Stimulated activated memory B cell treated with anti-CD40 and anti-IgM and Interleukin-4, amounts not matched to agents 10 μg/mL and 1 μg/mL and 100 μg/mL, for 72 hours (primary cell): ENCODE results near the gene SRPX2.

Experiments used
- ATAC-seq: fragments of 150-1000 bp; cut with Tn5 transposase; 2 replicates; pipeline ENCODE4 v1.10.0; 2021
- H3K27ac Mint-ChIP-seq: one replicate; pipeline ENCODE4 v1.8.0; 2022; ENCODE audit warnings: mild to moderate bottlenecking, mixed read lengths
- H3K27me3 Mint-ChIP-seq: one replicate; pipeline ENCODE4 v1.8.0; 2022; ENCODE audit warnings: mixed read lengths
- H3K36me3 Mint-ChIP-seq: one replicate; pipeline ENCODE4 v1.8.0; 2022; ENCODE audit warnings: mixed read lengths
- H3K4me1 Mint-ChIP-seq: one replicate; pipeline ENCODE4 v1.8.0; 2022; ENCODE audit warnings: mixed read lengths
- H3K4me3 Mint-ChIP-seq: one replicate; pipeline ENCODE4 v1.8.0; 2022; ENCODE audit warnings: mild to moderate bottlenecking, moderate library complexity, mixed read lengths
- H3K9me3 Mint-ChIP-seq: one replicate; pipeline ENCODE4 v1.8.0; 2022; ENCODE audit warnings: mixed read lengths

The SRPX2 gene

DNA sequence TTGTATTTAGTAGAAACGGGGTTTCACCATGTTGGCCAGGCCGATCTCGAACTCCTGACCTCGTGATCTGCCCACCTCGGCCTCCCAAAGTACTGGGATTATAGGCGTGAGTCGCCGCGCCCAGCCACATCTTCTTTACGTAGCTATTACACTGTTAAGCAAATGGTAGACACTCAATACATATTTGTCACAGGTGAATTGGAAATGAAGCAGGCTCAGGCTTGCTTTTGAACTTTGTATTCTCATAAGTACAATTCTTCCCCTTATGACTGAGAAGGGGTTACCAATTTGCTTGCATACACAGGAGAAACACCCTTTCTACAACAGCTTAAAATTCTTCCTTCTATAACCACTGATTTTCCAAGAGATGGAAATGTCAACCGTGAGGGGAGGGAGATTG, 787 bp upstream of the SRPX2 start:
- Mint-ChIP-seq H3K27me3 (peaks cover 63% of the 10 kb centered on the region), H3K4me3 (no peak overlapping the region), H3K36me3 (no peaks in the 10 kb centered on the region), H3K27ac (no peak overlapping the region), H3K9me3 (no peaks in the 10 kb centered on the region), H3K4me1 (peaks cover 6% of the 10 kb centered on the region)
- ATAC-seq: no peak

DNA sequence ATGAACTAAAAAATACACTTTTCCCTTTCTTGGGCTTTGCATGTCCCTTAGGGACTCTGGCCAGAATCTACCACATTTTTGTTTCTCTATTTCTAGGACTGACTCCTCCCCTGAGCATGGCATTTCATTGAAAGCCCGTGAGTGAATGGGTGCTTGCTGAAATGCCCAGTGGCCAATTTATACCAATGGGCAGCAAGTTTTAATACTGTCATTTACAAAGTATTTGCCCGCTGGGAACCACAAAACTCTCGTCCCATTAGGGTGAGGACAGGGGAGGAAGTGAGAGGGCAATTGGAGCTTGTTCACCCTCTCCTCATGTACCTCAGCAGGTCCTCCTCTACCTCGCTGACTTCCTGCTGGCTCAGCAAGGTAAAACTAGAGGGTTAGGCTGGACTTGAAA, 1.1 kb downstream of the SRPX2 start:
- Mint-ChIP-seq H3K27me3 (peaks cover 52% of the 10 kb centered on the region), H3K4me1 (peaks cover 6% of the 10 kb centered on the region), H3K4me3 (no peak overlapping the region), H3K9me3 (no peaks in the 10 kb centered on the region), H3K27ac (no peak overlapping the region), H3K36me3 (no peaks in the 10 kb centered on the region)
- no peak for ATAC-seq

DNA sequence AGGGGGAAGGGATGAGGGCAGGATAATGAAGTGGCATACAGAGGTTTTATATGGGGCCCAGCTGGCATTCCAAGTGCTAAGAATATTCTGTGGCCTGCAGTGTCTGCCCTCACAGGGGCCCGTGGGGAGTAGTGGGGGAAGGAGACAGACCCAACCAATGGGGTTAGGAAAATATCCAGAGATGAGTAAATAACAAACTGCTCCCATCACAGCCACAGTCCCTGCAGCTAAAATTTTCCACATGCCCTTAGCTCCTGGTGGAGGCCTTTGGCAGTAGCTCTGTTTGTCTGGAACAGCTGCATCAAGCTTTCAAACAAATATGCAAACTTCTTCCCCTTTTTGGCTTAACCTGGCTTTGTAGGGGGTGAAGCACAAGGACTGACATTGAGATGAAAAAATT, 3.1 kb downstream of the SRPX2 start:
- Mint-ChIP-seq H3K27me3 (peaks cover 39% of the 10 kb centered on the region), H3K27ac (no peak overlapping the region), H3K4me3 (no peak overlapping the region), H3K36me3 (no peaks in the 10 kb centered on the region), H3K4me1 (peaks cover 11% of the 10 kb centered on the region), H3K9me3 (no peaks in the 10 kb centered on the region)
- no peak for ATAC-seq

DNA sequence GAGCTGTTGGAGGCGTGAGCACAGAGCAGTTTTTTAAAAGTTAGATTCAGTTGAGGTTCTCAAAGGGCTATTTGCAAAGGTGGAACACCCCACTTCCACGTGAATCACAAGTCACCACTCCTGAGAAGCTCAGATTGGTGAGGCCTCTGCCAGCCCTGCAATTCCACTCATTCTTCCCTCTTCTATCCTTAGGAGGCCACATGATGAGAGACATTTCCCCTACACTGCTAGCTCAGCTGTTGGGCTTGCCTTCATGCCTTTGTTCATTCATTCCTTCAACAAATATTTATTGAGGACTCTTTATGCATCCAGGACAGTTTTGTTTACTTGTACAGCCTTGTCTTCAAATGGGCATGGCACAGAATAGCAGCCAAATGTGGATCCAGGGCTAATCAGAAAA, 3.7 kb downstream of the SRPX2 start:
- Mint-ChIP-seq H3K27me3 (peaks cover 33% of the 10 kb centered on the region), H3K4me1 (peaks cover 11% of the 10 kb centered on the region), H3K36me3 (no peaks in the 10 kb centered on the region), H3K27ac (no peak overlapping the region), H3K9me3 (no peaks in the 10 kb centered on the region), H3K4me3 (no peak overlapping the region)
- no peak for ATAC-seq

DNA sequence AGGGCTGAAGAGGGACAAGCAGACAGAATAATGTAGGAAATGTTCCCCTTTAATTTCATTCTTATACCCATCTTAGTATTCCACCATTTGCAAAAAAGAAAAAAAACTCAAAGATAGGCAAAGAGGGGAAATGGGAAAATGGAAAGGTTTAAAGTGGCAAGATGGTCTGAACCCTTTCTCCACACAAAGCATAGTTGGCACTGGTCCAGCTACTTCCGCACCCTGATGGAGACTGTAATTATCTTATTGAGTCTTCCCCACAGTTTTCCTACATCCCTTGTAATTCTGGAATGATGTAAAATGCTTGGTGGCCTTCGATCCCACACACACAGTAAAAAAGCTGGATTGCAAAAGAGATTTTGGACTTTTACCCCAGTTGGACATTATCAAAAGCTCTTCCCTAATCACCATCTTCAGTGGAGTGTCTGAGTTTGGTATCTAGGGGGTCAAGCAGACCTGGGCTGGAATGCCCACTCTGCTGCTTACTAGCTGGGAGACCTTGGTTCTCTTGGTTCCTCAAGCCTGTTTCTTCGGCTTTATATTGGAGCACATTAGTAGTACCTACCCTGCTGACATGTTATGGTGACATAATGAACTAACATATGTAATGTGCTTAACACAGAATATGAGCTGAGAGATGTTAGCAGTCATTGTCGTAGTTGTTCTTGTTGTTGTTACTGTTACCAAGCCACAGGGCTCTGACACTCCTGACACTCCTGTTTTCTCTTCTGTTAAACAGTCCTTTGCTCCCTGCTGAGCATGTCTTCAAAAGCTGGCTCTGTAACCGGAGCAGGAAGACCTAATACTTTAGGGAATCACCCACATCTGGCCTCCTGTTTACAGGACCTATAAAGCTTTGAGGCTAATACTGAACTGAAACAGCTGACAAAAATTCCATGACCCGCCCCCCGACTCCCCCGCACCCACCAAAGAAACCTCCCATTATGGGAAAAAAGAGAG, 4.7 kb downstream of the SRPX2 start:
- Mint-ChIP-seq H3K27me3 (peaks cover 23% of the 10 kb centered on the region), H3K36me3 (no peaks in the 10 kb centered on the region), H3K27ac (no peak overlapping the region), H3K4me1 (peaks cover 11% of the 10 kb centered on the region), H3K9me3 (no peaks in the 10 kb centered on the region), H3K4me3 (no peak overlapping the region)
- no peak for ATAC-seq

DNA sequence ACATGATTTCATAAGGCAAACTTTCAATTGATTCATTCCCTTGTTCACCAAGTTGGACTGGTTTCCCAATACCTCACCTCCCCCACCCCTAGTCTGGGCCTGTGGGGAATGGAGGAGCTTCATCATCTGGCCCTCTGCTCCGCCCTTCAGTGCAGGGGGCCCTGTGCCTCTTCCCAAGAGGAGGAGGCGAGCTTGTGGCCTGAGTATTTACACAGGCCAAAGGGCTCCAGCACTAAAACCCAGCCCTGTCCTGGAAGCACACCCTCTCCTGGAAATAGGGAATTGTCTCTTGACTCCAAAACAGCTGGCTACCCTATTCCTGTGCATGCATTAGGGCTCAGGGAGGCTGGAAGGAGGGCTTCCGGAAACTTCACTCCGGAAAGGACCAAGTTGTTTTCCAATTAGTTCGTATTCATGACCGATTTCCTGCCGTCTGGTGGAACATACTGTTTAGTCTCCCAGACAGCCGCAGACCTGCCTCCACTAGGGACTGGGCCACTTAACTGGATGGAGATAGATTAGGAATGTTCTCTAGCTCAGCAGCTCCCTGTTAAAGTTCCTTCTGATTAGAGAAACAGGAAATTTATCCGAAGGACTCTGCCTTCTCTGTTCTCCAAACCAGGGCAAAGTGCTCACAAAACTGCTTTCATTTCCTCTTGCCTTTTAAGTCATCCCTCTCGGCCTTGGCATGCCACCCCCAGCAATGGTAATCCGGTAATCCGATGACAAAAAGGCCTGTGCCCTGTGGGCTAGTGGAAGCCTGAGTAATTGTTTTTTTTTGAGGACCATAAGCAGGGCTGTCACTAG, 5.8 kb downstream of the SRPX2 start:
- peak; percentile 53 for ATAC-seq
- Mint-ChIP-seq H3K27ac (no peak overlapping the region), H3K4me3 (no peak overlapping the region), H3K4me1 (peaks cover 9% of the 10 kb centered on the region), H3K36me3 (no peaks in the 10 kb centered on the region), H3K27me3 (peaks cover 13% of the 10 kb centered on the region), H3K9me3 (no peaks in the 10 kb centered on the region)

DNA sequence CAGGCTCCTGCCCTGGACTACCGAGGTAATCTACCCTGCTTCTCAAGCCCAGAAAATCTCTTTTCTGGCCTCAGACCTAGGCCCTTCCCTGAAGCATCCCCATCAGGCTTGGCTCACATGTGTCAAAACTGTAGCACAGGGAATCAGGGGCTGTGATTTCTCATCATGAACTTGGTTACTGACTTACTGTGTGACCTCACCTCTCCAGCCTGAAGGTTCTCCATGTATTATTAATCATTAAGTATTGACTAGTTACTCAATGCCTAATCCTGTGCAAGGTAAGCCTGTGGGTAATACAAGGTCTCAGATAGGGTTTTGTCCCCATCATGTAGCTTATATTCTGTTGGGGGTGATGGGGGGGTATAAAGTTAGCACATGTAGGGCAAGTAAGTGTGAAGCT, 6.8 kb downstream of the SRPX2 start:
- Mint-ChIP-seq H3K9me3 (no peaks in the 10 kb centered on the region), H3K4me1 (peaks cover 5% of the 10 kb centered on the region), H3K36me3 (no peaks in the 10 kb centered on the region), H3K4me3 (no peak overlapping the region), H3K27ac (no peak overlapping the region), H3K27me3 (peaks cover 7% of the 10 kb centered on the region)
- ATAC-seq: no peak

DNA sequence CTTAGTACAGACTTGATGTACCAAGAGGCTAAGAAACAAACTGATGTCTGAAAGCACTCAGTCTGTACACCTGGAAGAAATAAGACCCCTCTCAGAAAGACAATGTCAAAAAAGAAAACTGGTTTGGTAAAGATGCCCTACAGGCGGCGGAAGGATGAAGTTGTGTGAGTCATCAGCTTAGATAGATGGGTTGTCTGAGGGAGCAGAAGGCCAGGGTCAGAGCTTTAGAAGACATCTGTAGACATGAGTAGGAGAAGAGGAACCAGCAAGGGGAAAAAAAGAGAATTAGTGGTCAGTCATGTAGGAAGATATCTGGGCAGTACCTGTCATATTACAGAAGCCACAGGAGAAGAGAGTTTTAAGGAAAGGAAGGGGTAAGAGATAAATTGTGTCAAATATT, 8.3 kb downstream of the SRPX2 start:
- H3K27me3 Mint-ChIP-seq: peaks cover 7% of the 10 kb centered on the region
- H3K27ac Mint-ChIP-seq: no peak overlapping the region
- H3K4me3 Mint-ChIP-seq: no peak overlapping the region
- ATAC-seq: no peak
- H3K36me3 Mint-ChIP-seq: no peaks in the 10 kb centered on the region
- H3K9me3 Mint-ChIP-seq: no peaks in the 10 kb centered on the region
- H3K4me1 Mint-ChIP-seq: peaks cover 5% of the 10 kb centered on the region

DNA sequence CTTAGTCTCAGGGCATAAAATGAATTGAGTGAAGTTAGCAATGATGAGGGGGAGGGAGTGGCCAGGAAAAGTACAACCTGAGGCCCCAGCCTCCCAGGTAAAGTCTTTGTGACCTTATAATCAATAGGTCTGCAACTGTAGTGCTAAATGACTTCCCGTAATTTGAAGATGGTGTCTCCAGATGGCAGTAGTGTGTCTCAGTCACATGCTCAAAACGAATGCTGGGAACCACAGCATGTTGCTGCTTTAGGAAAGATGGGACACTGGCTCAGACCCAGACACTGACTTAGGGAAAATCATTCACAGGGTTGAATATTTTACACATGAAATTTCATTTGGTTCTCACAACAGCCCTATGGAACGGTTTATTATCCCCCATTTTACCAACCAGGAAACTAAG, 10.3 kb downstream of the SRPX2 start:
- H3K4me1 Mint-ChIP-seq: peaks cover 10% of the 10 kb centered on the region
- no peaks in the 10 kb centered on the region for H3K36me3 Mint-ChIP-seq
- no peaks in the 10 kb centered on the region for H3K9me3 Mint-ChIP-seq
- no peak overlapping the region for H3K27ac Mint-ChIP-seq
- H3K4me3 Mint-ChIP-seq: no peak overlapping the region
- peaks cover 12% of the 10 kb centered on the region for H3K27me3 Mint-ChIP-seq
- ATAC-seq: no peak

DNA sequence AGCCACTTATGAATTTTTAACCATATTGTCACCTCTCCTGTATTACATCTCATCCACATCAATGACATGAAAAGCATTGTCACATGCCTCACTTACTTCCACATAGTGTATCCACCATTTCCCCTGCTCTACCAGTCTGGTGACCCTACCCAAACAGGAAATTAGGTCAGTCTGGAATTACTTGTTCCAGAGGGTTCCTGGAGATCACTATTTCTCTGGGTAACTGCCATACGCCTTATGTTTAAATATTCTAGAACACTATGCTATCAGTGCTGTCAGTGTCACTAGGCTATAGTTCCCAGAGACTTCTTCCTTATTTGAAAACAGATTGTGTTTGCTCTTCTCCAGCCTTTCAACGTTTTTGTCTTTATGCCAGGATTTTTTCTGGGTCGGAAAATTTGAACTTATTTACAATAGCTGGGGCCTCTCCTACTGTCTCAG, 15.0 kb downstream of the SRPX2 start:
- no peaks in the 10 kb centered on the region for H3K36me3 Mint-ChIP-seq
- H3K9me3 Mint-ChIP-seq: no peaks in the 10 kb centered on the region
- ATAC-seq: no peak
- H3K4me1 Mint-ChIP-seq: peaks cover 5% of the 10 kb centered on the region
- H3K27ac Mint-ChIP-seq: no peak overlapping the region
- H3K4me3 Mint-ChIP-seq: no peak overlapping the region
- H3K27me3 Mint-ChIP-seq: peaks cover 23% of the 10 kb centered on the region

DNA sequence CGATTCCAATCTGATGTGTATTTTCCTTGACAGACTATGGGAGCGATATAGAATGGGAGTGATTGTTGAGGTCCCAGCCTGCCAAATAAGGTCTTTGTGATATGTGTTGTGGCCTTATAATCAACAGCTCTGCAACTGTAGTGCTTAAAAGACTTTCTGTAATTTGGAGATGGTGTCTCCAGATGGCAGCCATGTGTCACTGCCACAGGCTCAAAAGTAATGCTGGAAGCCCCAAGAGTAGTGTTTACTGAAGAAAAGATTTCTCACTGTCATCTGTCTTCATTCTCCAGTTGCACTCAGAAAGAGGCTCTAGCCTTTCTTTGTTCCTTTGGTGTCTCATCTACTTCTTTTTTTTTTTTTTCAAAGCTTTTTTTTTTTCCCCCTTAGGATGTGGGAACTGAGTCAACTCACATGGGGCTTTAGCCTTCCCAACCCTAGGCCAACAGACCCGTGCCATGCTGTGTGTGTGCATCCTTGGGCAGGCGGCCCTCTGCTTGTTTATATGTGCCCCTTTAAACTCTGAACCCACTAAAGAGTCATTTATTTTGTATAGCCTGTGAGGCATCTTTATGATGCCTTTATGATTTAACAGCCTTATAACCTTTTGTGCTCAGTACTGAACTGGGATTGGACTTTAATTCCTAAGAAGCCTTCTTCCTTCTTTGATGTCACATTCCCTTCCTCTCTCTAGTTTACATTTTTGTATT, 15.6 kb downstream of the SRPX2 start:
- Mint-ChIP-seq H3K27me3 (peaks cover 23% of the 10 kb centered on the region), H3K9me3 (no peaks in the 10 kb centered on the region), H3K4me3 (no peak overlapping the region), H3K4me1 (peaks cover 5% of the 10 kb centered on the region), H3K27ac (no peak overlapping the region), H3K36me3 (no peaks in the 10 kb centered on the region)
- no peak for ATAC-seq

DNA sequence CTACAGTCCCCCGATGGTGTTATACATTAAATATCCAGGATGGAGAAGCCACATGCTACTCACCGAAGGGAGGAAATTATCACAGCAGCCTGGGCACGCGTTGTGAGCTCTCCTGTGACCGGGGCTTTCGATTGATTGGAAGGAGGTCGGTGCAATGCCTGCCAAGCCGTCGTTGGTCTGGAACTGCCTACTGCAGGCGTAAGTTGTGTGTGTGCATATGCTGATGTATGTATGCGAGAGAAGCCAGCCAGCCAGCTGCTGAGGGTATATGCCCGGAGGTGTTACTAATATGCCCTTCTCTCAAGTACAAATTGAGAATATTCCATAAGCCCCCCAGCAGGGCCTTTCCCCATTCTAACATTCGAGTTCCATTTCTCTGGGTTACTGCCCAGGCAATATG, 18.2 kb downstream of the SRPX2 start:
- H3K4me1 Mint-ChIP-seq: peaks cover 5% of the 10 kb centered on the region
- no peak for ATAC-seq
- no peak overlapping the region for H3K4me3 Mint-ChIP-seq
- H3K9me3 Mint-ChIP-seq: no peaks in the 10 kb centered on the region
- H3K27ac Mint-ChIP-seq: no peak overlapping the region
- H3K27me3 Mint-ChIP-seq: peaks cover 31% of the 10 kb centered on the region
- no peaks in the 10 kb centered on the region for H3K36me3 Mint-ChIP-seq

DNA sequence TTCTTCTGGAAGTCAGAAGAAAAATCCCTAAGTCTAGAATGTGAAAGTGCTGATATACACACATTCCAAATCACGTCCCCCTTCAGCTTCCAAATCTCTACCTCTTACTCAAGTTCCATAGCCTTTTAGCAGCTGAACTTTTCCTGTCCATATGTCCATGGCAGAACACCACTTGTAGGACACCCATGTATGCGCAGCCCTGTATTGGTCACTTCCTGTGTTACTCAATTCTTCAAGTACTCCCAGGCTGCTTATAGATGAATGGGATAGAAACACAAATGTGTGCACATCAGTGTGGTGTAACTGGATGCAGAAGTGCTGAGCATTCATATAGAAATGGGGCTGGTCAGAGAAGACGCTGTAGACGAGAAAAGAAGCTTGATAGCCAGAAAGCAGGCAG, 18.8 kb downstream of the SRPX2 start:
- peaks cover 5% of the 10 kb centered on the region for H3K4me1 Mint-ChIP-seq

DNA sequence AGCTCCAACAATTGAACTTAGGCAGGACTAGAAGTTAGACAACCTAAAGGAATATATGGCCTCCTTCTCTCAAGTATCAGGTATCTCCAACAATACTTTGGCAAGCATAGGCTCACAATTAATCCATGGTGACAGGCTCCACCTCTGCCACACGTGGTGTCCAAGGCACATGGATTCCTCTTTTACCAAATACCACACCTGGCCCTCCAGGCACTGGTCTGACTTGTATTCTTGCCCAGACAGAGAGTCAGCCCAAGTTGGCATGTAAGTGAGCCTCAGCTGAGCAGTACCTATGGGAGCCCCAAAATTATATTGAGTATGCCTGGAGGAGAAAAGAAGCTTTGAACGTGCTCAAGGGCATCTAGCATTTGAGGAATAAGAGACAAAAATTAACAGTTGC, 19.6 kb downstream of the SRPX2 start:
- H3K4me1 Mint-ChIP-seq: peaks cover 5% of the 10 kb centered on the region
- H3K27ac Mint-ChIP-seq: no peak overlapping the region
- H3K4me3 Mint-ChIP-seq: no peak overlapping the region
- H3K27me3 Mint-ChIP-seq: peaks cover 45% of the 10 kb centered on the region
- H3K36me3 Mint-ChIP-seq: no peaks in the 10 kb centered on the region
- no peak for ATAC-seq
- H3K9me3 Mint-ChIP-seq: no peaks in the 10 kb centered on the region

More for the DNA sequence above, 18.8 kb downstream of the SRPX2 start:
- H3K9me3 Mint-ChIP-seq: no peaks in the 10 kb centered on the region
- no peaks in the 10 kb centered on the region for H3K36me3 Mint-ChIP-seq
- peaks cover 37% of the 10 kb centered on the region for H3K27me3 Mint-ChIP-seq
- H3K27ac Mint-ChIP-seq: no peak overlapping the region
- no peak overlapping the region for H3K4me3 Mint-ChIP-seq
- no peak for ATAC-seq

DNA sequence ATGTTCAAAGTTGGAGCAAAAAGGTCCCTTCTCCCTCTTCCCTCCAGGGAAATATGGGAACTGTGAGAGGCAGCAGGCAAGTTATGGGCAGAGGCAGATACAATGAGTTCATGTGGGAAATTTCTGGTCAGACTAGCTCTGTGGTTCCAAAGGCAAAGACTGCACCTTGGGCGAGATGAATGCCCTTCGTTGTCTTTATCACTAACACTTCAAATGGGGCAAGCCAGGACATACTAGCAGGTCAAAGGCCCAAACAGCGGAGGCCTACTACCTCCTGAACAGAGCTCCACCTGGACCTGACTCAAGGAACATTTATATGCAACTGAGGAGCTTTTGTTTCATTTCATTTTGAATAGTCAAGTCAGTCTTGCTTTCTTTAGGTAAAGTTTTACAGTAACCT, 29.0 kb downstream of the SRPX2 start:
- Mint-ChIP-seq H3K4me3 (no peak overlapping the region), H3K9me3 (no peaks in the 10 kb centered on the region), H3K4me1 (peaks cover 11% of the 10 kb centered on the region), H3K27ac (no peak overlapping the region), H3K27me3 (peaks cover 9% of the 10 kb centered on the region), H3K36me3 (no peaks in the 10 kb centered on the region)
- no peak for ATAC-seq
